Hindlimb muscle (tissue), 1 donor: ENCODE results near the gene SACM1L. TPM values are rescaled to one million over a fixed set of nuclear protein-coding genes. Genes with fewer than 3 reads are reported as not detected.
"Not testable (repeated sequence)": the region's sequence is repeated elsewhere in the genome, so short reads cannot be mapped to it uniquely, and the experiment has no call there.

Experiments
- DNase-seq: peaks from one replicate; pipeline ENCODE4 v3.0.0-alpha.2; 2013
- polyA plus RNA-seq: library from polyadenylated mRNA; unstranded; fragments of 120-200 nt; gene quantifications from one replicate; pipeline ENCODE4 v1.2.1, GENCODE V29; 2013; ENCODE audit not compliant: insufficient read length

The SACM1L gene
- polyA plus RNA-seq, 1 donor: 28.0 TPM

- no peak for DNase-seq
Observed at GRCh38 chr3:45693941-45694521, 4.8 kb downstream of the SACM1L start.

GRCh38 chr3:45695166-45695565 is 6.0 kb downstream of the SACM1L start:
- not testable (repeated sequence) for DNase-seq

GRCh38 chr3:45700570-45701073 is 11.4 kb downstream of the SACM1L start:
- DNase-seq: no peak

GRCh38 chr3:45701172-45701867 is 12.1 kb downstream of the SACM1L start:
- DNase-seq: no peak

GRCh38 chr3:45704301-45704943 is 15.2 kb downstream of the SACM1L start:
- no peak for DNase-seq

- DNase-seq: no peak
Observed at GRCh38 chr3:45705839-45706808, 16.9 kb downstream of the SACM1L start.

- DNase-seq: no peak
Observed at GRCh38 chr3:45711931-45712330, 22.7 kb downstream of the SACM1L start.

- DNase-seq: no peak
Observed at GRCh38 chr3:45712434-45713110, 23.4 kb downstream of the SACM1L start.

GRCh38 chr3:45715945-45716344 is 26.7 kb downstream of the SACM1L start:
- DNase-seq: no peak

GRCh38 chr3:45716790-45717336 is 27.7 kb downstream of the SACM1L start:
- DNase-seq: no peak

GRCh38 chr3:45719655-45720487 is 30.7 kb downstream of the SACM1L start:
- DNase-seq: no peak

GRCh38 chr3:45724911-45725310 is 35.7 kb downstream of the SACM1L start:
- DNase-seq: no peak

GRCh38 chr3:45729614-45730013 is 40.4 kb downstream of the SACM1L start:
- DNase-seq: no peak

- DNase-seq: no peak
Observed at GRCh38 chr3:45730409-45731154, 41.4 kb downstream of the SACM1L start.

- DNase-seq: no peak
Observed at GRCh38 chr3:45736707-45737106, 47.5 kb downstream of the SACM1L start.

- DNase-seq: no peak
Observed at GRCh38 chr3:45737234-45737633, 48.0 kb downstream of the SACM1L start.

- DNase-seq: no peak
Observed at GRCh38 chr3:45739991-45740390, 50.8 kb downstream of the SACM1L start.

- no peak for DNase-seq
Observed at GRCh38 chr3:45741247-45741646, 52.1 kb downstream of the SACM1L start.

GRCh38 chr3:45741742-45742460 is 52.7 kb downstream of the SACM1L start:
- no peak for DNase-seq
